GM18508 (cell line): ENCODE results near the gene RICTOR.

Experiments used
- ATAC-seq: cut with Tn5 transposase; IDR thresholded peaks from one replicate; pipeline ENCODE4 v1.9.1; 2021; ENCODE audit warnings: moderate number of reproducible peaks; ENCODE audit not compliant: insufficient read depth, unreplicated experiment

The RICTOR gene, protein sequence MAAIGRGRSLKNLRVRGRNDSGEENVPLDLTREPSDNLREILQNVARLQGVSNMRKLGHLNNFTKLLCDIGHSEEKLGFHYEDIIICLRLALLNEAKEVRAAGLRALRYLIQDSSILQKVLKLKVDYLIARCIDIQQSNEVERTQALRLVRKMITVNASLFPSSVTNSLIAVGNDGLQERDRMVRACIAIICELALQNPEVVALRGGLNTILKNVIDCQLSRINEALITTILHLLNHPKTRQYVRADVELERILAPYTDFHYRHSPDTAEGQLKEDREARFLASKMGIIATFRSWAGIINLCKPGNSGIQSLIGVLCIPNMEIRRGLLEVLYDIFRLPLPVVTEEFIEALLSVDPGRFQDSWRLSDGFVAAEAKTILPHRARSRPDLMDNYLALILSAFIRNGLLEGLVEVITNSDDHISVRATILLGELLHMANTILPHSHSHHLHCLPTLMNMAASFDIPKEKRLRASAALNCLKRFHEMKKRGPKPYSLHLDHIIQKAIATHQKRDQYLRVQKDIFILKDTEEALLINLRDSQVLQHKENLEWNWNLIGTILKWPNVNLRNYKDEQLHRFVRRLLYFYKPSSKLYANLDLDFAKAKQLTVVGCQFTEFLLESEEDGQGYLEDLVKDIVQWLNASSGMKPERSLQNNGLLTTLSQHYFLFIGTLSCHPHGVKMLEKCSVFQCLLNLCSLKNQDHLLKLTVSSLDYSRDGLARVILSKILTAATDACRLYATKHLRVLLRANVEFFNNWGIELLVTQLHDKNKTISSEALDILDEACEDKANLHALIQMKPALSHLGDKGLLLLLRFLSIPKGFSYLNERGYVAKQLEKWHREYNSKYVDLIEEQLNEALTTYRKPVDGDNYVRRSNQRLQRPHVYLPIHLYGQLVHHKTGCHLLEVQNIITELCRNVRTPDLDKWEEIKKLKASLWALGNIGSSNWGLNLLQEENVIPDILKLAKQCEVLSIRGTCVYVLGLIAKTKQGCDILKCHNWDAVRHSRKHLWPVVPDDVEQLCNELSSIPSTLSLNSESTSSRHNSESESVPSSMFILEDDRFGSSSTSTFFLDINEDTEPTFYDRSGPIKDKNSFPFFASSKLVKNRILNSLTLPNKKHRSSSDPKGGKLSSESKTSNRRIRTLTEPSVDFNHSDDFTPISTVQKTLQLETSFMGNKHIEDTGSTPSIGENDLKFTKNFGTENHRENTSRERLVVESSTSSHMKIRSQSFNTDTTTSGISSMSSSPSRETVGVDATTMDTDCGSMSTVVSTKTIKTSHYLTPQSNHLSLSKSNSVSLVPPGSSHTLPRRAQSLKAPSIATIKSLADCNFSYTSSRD (N-terminal part only)

DNA sequence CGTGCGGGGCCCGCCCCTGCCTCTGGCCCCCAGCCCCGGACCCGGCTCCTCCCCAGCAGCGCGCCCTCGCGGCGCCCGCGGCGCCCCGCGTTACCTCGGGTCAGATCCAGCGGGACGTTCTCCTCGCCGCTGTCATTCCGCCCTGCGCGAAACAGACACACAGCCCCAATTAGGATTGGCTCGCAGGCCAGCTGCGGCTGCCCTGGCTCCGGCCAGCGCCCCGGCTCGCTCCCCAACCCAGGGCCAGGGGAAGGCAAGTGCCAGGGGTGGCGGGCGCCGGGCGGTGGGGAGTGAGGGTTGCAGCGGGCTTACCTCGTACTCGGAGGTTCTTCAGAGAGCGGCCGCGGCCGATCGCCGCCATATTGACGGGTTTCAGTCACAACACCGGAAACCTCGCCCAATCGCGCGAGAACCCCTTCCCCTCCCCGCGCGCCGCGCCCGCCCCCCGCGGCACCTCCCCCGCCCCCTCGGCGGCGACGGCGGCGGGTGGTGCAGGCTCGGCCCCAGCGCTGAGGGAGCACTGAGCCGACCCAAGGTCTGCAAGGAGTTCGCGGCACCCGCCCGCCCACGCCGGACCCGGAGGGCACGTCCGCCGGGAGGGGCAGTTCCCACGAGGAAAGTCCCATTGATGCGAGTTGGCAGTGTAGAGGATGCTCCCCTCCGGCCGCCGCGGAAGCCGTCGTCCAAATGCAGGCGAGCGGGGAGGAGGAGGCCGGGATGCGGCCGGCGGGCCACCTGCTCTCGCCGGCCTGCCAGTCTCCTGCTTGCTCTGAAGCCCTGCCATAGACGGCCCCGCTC, at the start of gene RICTOR:
Gene RICTOR (minus strand): TSS at position 383 of the 798 bp plus-strand sequence. CDS start 22 bp downstream, at position 361.
- peak; percentile 46 for ATAC-seq

DNA sequence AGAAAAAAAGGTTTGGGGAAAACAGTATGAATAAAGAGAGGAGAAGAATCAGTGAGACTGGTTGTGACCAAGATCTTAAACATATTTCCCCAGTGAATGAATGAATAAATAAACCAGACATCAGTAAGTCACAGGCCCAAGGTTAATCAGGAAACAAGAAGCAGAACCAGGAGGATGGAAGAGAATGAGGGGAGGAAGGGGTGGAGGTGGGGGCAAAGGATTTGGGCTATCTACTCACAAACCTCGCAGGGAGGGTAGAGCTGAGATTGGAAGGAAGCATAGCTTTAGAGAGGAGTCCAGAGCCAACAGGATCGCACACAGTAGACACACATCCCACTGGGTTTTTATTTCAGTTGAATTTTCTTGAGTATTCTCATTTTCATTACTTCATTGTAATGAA, 47.7 kb upstream of the RICTOR start:
- ATAC-seq: no peak

DNA sequence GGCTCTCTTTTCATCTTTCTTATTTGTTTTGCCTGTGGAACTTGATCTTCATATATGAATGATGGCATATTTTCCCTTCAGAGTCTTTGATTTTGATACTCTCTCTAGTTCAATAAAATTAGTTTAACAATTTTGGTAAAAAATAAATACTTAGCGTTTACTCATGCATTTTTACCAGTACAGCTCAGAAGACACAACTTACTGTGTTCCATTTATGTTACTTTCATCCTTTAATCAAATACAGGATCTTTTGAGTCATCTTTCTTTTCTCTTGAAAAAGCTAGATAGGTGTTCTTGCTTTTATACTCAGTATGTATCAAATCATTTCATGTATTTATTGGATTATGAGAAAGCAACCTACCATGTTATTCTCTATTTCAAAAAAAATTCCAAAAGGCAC, 47.1 kb upstream of the RICTOR start:
- no peak for ATAC-seq

DNA sequence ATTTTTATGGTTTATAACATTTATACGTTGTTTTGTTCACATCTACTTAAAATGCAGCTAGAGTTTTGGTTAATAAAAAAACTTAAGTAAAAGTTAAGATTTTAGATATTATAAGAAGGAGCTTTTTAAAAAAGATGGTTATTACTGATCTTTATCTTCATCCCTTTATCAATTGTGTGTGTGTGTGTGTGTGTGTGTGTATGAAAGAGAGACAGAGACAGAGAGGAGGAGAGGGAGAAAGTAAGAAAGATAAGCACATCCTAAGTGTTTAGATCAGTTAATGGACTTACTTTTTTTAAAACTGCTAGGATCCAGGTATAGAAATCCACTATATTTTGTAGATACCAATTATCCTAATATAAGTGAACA, 45.8 kb upstream of the RICTOR start:
- no peak for ATAC-seq

DNA sequence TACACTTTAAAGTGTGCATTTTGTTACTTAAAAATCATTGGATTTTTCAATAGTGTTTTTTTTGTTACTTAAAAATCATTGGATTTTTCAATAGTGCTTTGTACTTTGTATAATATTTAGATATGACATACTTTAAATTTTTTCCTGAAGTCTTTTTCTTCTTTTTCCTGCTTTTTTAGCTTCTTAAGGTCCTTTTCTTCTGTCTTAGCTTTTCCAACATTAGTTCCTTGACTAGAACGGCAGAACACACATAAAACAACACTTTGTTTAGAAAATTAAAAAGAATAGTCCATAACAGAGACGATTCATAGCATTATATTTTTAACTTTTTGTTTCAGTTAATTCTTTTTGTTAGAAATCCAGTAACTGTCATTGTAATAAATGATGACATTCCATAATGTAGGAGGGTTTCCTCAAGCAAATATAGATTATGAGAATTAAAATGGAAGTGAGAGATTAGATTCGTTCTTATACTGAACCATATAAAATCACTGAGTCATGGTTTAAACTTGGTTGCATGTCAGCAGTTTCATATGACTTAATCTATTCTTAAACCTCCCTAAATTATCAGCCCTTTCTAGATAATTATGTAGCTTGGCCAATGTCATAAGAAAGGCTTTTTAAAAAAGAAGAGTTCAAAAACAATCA, 45.3 kb upstream of the RICTOR start:
- ATAC-seq: no peak

DNA sequence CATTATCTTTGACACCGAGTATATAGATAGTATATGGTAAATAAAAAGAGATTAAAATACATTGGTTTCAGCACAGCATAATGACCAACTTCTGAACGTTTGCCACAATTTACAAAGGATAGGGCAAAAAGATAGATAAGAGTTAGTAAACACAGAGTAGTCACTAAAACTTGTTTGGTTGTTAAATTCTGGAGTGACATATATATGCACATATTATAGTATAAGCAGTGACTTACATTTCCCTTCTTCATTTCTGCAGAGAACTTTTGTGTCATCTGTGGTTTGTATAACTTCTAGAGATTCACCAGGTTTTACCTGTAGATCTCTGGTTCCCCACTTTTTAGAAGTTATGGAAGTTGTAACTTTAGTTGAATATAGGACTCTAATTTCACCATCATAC, 44.4 kb upstream of the RICTOR start:
- ATAC-seq: no peak

DNA sequence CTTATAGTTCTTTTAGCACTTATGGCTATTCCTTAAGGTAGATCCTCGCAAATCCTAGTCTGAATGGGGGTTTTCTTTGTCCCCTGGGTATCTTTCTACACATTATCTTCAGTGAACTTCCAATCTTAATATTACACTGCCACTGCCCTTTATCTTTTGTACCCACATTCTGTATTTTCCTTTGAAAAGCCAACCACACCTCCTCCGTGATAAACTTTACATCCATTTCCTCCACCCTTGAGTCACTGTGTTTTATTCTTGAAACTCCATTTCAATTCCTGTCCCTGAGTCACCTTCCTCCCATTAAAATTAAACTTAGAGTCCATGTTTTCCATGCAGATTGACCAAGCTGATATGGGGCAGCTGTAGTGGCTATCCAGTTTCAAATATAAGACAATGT, 43.2 kb upstream of the RICTOR start:
- ATAC-seq: no peak

DNA sequence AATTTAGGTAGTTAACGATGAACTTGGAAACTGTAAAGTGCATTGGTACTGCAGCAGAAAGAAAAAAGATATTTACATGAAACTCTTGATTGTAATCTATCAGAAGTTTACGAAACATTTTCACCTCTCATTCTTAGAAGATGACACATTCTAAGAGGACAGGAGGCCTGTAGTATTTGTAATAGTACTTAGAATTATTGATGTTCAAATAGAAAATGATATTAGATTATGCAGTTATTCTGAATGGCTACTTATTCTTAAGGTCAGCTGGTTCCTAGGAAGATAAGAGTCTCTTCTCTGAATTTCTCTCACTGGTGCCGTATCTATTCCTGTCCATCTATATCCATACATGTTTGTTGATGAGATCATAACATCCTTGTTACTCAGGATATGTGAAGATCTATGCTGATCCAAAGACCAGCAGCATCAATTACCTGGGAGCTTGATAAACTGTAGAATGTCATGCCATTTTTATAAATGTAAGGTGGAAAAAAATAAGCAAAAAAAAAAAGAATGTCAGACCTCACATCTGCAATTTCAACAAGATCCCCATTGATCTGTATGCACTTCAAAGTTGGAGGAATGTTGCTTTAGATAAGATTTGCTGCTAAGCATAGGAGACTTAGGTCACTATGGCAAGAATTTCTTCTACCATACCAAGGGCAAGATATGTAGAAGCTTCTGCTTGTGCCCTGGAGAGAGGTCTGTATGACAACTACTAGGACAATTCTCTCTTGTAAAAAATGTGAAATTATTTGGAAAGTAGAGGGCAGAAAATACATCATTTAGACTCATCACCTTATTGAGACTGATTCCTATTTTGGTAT, 42.4 kb upstream of the RICTOR start:
- no peak for ATAC-seq

DNA sequence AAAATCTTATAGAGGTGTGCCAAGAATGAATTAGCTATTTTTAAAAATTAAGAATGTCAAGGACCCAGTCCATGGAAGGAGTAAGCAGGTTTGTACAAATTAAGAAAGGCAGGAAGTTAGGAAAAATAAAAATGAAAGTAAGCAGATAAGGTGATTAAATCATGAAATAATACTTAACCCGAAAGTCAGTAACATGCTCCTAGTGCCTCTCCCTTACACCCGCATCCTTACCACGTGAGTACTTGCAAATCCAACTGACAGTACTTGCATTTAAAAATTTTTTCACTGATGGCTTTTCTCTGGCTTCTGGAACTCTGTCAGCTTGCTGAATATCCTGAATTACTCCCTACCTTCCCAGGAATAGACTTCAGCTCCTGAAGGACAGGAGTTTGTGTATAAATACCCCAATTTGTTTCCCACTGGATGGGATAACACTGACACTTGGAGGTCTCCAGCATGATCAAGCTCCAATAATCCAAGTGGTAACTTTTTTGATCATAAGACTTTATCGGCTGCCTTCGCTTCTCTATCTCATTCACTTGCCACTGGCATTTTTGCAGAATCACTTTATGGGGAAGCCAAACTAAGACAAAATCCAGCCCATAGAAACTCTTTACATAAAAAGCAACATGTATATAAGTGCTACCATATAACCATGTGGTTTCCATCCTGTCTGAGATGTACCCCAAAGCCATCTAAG, 41.6 kb upstream of the RICTOR start:
- no peak for ATAC-seq

DNA sequence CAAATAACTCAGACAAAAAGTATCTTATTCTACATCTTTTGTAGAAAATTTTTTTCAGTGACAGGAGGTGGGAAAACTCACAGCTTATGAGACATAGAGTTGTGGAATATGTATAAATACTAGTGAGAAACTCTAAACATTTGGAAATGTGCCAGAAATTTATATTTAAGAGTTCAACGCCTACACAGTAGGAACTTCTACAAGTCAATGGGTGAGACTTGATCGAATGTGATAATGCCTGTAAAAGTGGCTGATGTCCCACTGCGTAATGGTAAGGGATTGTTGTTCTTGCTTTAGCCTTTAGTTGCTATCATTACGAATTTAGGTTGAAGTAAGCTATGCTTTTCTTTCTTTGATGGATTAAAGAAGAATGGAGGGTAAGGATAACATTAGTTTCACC, 40.0 kb upstream of the RICTOR start:
- ATAC-seq: no peak

DNA sequence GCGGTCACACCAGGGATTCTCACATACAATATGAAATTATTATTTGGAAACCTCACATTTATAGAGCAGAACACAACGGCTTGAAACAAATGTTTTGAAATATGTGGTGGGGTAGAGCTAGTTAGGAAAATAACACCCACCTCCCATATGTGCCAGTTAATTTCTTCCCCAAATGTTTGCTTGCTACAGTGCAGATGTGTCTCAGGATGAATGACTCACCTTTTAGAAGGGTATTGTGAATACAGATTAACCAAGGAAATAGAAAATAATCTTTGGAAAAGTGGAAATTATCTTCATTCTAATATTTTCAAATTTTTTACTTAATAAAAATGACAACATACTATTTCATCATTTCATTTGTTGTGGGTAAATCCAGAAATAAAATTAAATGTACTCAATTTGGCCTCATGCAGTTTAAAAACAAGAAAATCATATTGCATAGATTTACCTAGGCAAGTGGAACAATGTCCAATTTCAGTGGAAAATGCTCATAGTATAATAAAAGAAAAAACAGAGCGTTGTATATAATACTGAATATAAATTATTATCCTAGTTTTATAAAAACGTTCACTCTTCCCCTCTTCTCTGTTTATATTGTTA, 39.3 kb upstream of the RICTOR start:
- no peak for ATAC-seq

DNA sequence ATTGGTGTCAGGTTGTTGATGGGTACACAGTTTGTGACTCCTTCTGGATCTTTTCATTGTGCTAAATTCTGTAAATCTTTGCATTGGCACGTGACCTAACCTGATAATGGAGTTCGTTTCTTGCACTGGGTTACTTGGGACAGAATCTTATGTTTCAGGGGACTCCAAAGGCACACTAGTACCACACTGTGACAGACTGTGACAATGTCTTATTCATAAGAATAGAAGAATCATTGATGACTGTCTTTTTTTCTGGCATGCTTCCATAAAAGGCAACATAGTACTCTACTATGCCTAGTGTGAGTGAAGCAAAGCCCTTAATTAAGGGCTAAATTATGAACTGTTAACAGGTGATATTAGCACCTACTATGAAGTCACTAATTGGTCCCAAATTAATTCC, 35.4 kb upstream of the RICTOR start:
- ATAC-seq: no peak

DNA sequence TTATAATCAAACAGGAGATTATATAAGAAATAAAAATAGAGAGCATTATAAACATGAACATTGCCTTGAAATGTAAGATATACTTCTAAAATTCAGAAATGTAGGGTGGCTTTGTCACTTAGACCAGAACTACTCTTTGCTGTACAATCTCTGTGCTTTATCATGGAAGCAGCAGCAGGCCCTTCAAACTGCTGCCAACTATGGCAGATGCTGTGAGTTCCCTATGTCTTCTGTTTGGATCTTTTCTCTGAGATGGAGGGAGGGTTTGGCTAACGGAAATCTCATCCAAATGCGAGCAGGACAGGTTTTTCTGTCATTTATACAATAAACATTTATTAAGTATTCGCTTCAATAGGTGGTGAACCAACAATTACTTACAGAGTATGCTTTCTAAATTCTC, 34.8 kb upstream of the RICTOR start:
- ATAC-seq: no peak

DNA sequence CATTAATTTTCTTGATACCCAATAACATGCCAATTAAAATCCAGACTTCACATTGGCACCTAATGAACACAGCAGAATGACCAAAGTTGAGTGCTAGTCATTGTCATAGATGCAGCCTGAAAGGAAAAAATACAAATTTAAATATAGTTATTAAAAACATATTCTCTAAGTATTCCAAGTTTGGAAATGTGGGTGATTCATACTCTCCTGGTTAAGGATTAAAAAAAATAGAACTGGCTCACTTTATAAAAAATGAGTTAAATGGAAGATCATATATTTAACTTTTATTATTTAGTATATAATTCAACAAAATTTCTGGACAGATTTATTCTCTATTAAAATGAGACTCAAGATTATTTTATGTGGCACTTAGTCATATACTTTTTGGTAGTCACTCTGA, 33.2 kb upstream of the RICTOR start:
- ATAC-seq: no peak

DNA sequence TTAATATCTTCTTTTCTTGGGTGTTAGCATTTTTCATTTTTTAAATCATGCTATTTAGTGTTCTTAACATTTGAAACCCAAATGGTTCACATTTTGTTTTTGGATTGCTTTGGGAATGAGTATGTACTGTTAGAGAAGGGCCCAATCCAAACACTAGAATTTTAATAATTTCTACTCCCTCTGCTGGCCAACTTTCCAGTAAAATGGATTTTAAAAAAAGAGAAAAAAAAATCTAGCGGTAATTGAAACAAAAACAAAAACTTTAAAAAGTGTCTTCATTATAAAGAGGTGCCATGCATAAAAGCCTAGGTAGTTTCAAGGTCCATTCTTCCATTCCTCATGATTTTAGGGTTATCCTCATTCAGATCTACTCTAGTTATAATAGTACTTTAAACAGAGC, 32.1 kb upstream of the RICTOR start:
- ATAC-seq: no peak

DNA sequence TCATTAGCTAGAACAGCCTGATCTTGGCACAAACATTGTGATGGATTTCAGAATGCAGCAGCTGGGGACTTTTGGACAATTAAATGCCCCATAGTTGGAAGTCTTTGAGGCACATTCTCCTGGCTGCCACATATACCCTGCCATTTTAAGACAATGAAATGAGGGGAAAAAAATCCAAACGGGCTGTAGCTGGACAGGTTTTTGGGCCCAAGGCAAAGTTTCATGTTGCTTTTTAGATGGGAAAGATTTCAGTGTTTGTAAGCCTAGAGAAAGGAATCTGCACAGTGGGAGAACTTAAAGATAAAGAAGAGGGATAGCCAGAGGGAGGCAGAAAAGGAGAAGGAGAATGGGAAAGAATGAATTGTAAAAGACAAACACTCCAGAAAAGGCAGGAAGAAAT, 30.0 kb upstream of the RICTOR start:
- no peak for ATAC-seq

DNA sequence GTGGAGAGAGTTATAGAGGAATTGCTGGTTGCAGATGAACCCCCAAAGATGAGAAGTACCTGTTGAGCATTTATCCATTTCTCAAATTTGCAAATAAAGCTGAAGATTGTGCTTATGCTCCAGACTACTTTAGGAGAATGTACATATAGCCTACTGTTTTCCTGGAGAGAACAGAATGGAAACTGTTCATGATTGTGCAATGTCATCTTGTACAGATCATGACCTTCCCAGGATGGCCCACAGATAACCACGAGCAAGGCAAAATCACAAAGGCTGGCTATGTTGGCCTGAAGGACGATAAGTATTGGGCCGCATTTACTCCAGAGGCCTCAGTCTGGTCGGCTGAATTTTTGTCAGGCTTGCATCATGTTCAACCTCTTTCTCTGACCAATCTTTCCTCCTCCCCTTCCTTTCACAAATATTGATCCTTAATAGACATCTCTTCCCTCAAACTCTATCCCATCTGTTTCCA, 28.5 kb upstream of the RICTOR start:
- ATAC-seq: no peak
